GM12878 (cell line): ENCODE measurements around the gene CYP4F11. TPM values are rescaled to one million over a fixed set of nuclear protein-coding genes. Genes with fewer than 3 reads are reported as not detected.
"Not testable (repeated sequence)": the region's sequence is repeated elsewhere in the genome, so short reads cannot be mapped to it uniquely, and the experiment has no call there.

Experiments
- ATAC-seq: fragments of 200-7000 bp; cut with Tn5 transposase; 3 replicates; pipeline ENCODE4 v1.9.1; 2020; ENCODE audit warnings: mild to moderate bottlenecking, moderate library complexity
- BruUV-seq: library from RNA; stranded (reverse); fragments of 400-500 nt; replicated peaks from 2 replicates; lab custom pipeline; 2021; lab: Mats Ljungman, UMichigan
- CTCF ChIA-PET: fragments of 300-600 bp; sonication (Branson Sonifier 250); formaldehyde crosslinking; extraction: SDS; loops from one replicate; lab custom pipeline; 2021; ENCODE audit warnings: inconsistent platforms; lab: Yijun Ruan, JAX
- POLR2A ChIA-PET: fragments of 350-600 bp; formaldehyde crosslinking; extraction: SDS; loops from one replicate; lab custom pipeline; 2021; ENCODE audit warnings: inconsistent platforms; lab: Charles Lee
- RAD21 ChIA-PET: fragments of 300-600 bp; sonication (Branson Sonifier 250); formaldehyde crosslinking; loops from one replicate; lab custom pipeline; 2023; ENCODE audit warnings: antibody characterized with exemption; ENCODE audit not compliant: unreplicated experiment; lab: Charles Lee
- SMC1A ChIA-PET: fragments of 300-600 bp; sonication (Branson Sonifier 250); formaldehyde crosslinking; loops from one replicate; lab custom pipeline; 2023; ENCODE audit not compliant: unreplicated experiment, uncharacterized antibody; lab: Charles Lee
- DNase-seq: peaks from one replicate; pipeline ENCODE4 v3.0.0-alpha.2; 2011; ENCODE audit warnings: low read depth, low spot score
- FAIRE-seq: peaks from 3 replicates; lab custom pipeline; 2011; peaks lifted over from hg19 to GRCh38; lab: Jason Lieb, UNC
- H2AFZ ChIP-seq: 2 replicates; pipeline ENCODE4 v1.6.0; 2011; ENCODE audit warnings: low read depth, low read length, control low read depth; ENCODE audit not compliant: control insufficient read depth
- H3K27ac ChIP-seq: 2 replicates; pipeline ENCODE4 v1.5.1; 2011; ENCODE audit warnings: control low read depth; ENCODE audit not compliant: control insufficient read depth, insufficient read depth
- H3K27me3 ChIP-seq, 2 experiments: replicated peaks in 1 of 2; 2 replicates each; pipeline versions ENCODE4 v1.6.0 to v1.6.1; 2011; ENCODE audit warnings: low read length in 1 of 2; ENCODE audit not compliant: control insufficient read depth in 2 of 2, insufficient read depth in 2 of 2
- H3K36me3 ChIP-seq, 2 experiments: 2 replicates each; pipeline ENCODE4 v1.5.1; 2011; ENCODE audit warnings: low read length in 1 of 2; ENCODE audit not compliant: control insufficient read depth in 2 of 2, insufficient read depth in 2 of 2
- H3K4me1 ChIP-seq: 2 replicates; pipeline ENCODE4 v1.6.1; 2011; ENCODE audit warnings: mild to moderate bottlenecking, low read length, moderate library complexity, mixed read lengths; ENCODE audit not compliant: control insufficient read depth, insufficient read depth
- H3K4me2 ChIP-seq: 2 replicates; pipeline ENCODE4 v1.6.0; 2011; ENCODE audit warnings: control low read depth; ENCODE audit not compliant: control insufficient read depth, insufficient read depth
- H3K4me3 ChIP-seq: fragments of 200-600 bp; sonication (generic); 2 replicates; pipeline ENCODE4 v1.5.1; 2016
- H3K79me2 ChIP-seq: 2 replicates; pipeline ENCODE4 v1.6.0; 2011; ENCODE audit warnings: low read length; ENCODE audit not compliant: control insufficient read depth, insufficient read depth
- H3K9ac ChIP-seq: 2 replicates; pipeline ENCODE4 v1.8.0; 2011; ENCODE audit warnings: low read length, control low read depth, mixed read lengths; ENCODE audit not compliant: control insufficient read depth, insufficient read depth
- H3K9me3 ChIP-seq: replicated peaks from 3 replicates; pipeline ENCODE4 v1.5.1; 2011; ENCODE audit warnings: mild to moderate bottlenecking, low read length; ENCODE audit not compliant: control insufficient read depth, insufficient read depth
- H4K20me1 ChIP-seq: 2 replicates; pipeline ENCODE4 v1.6.0; 2011; ENCODE audit not compliant: control insufficient read depth, insufficient read depth
- ASH2L ChIP-seq: fragments of 300-600, 200-600 bp; sonication (generic); IDR thresholded peaks from 2 replicates; pipeline ENCODE4 v1.6.1; 2017; ENCODE audit warnings: low read depth, mild to moderate bottlenecking, borderline replicate concordance
- CHD4 ChIP-seq: fragments of 200-600 bp; sonication (generic); IDR thresholded peaks from 2 replicates; pipeline ENCODE4 v1.6.1; 2016; ENCODE audit warnings: mild to moderate bottlenecking
- ETV6 ChIP-seq, 2 experiments: fragments of 450-650 bp in 1 of 2; IDR thresholded peaks in 1 of 2; conservative IDR thresholded peaks in 1 of 2; 2 replicates each; pipeline ENCODE4 v1.6.1; 2014; ENCODE audit warnings: antibody characterized with exemption in 1 of 2, borderline replicate concordance in 1 of 2, low read depth in 1 of 2, mild to moderate bottlenecking in 1 of 2, moderate library complexity in 1 of 2
- IRF4 ChIP-seq: IDR thresholded peaks from 2 replicates; pipeline ENCODE4 v1.6.1; 2011; ENCODE audit warnings: low read depth, low read length
- SMAD1 ChIP-seq: fragments of 450-650 bp; IDR thresholded peaks from 2 replicates; pipeline ENCODE4 v1.6.1; 2018; ENCODE audit warnings: mild to moderate bottlenecking, low read depth; ENCODE audit not compliant: partially characterized antibody
- ZSCAN29 ChIP-seq: fragments of 450-650 bp; IDR thresholded peaks from 2 replicates; pipeline ENCODE4 v1.6.1; 2017; ENCODE audit warnings: mild to moderate bottlenecking, moderate library complexity
- WGBS: methylation state at CpG from one replicate; pipeline ENCODE4 v1.1.6; 2016; ENCODE audit warnings: low lambda C conversion rate; ENCODE audit not compliant: insufficient replicate concordance, insufficient coverage; ENCODE audit errors: missing lambda C conversion rate; 5-methylcytosine and 5-hydroxymethylcytosine counted together
- in situ Hi-C: fragments of 300-500 bp; cut with MboI; formaldehyde crosslinking; loops from 9 replicates; pipeline ENCODE4 v1.14.3; 2018; ENCODE audit warnings: mixed read lengths
- intact Hi-C: fragments of 100-400 bp; cut with micrococcal nuclease; formaldehyde crosslinking; loops from one replicate; pipeline ENCODE4 v1.14.2; 2022; ENCODE audit not compliant: unreplicated experiment
- polyA plus RNA-seq, 11 experiments: library from polyadenylated mRNA; depleted of rRNA in 4 of 11; unstranded in 6 of 11; stranded (reverse) in 5 of 11; fragments of >200 nt; fragmentation: Nextera tagmentation in 4 of 11; fragmentation: Illumina TruSeq in 1 of 11; extraction: Ambion mirVana in 4 of 11; extraction: Trizol in 1 of 11; gene quantifications; 1 replicate in 1 of 11; 2 replicates in 10 of 11; pipeline versions ENCODE4 v1.2.1 to v1.2.3, GENCODE V29; 2011 to 2016; ENCODE audit warnings: inconsistent platforms in 2 of 11, missing spikeins in 2 of 11, low read depth in 1 of 11
- total RNA-seq, 4 experiments: library from RNA; depleted of rRNA in 3 of 4; stranded (reverse); fragments of >200 nt in 3 of 4; fragmentation: Illumina TruSeq in 1 of 4; extraction: Trizol in 1 of 4; gene quantifications; 2 replicates each; pipeline versions ENCODE4 v1.2.1 to v1.2.3, GENCODE V29; 2013 to 2021
- TF ChIP-seq, protein P1 (sequence below): fragments of 150-350 bp; IDR thresholded peaks from 2 replicates; pipeline ENCODE4 v1.6.1; 2014; ENCODE audit warnings: mild to moderate bottlenecking, low read depth, low read length
- TF ChIP-seq, protein P2 (sequence below): fragments of 450-650 bp; conservative IDR thresholded peaks from 2 replicates; pipeline ENCODE4 v1.6.1; 2017; ENCODE audit warnings: mild to moderate bottlenecking, moderate library complexity

Gene CYP4F11
- total and polyA plus RNA-seq, 10 of the 15 experiments (the other 5 are each of a cell fraction or from before 2014, with no cell fraction given): not detected

- DNase-seq (no peak), ATAC-seq (no peak), FAIRE-seq (no peak)
- no peak for TF ChIP-seq CHD4
- TF ChIP-seq, protein P1, sequence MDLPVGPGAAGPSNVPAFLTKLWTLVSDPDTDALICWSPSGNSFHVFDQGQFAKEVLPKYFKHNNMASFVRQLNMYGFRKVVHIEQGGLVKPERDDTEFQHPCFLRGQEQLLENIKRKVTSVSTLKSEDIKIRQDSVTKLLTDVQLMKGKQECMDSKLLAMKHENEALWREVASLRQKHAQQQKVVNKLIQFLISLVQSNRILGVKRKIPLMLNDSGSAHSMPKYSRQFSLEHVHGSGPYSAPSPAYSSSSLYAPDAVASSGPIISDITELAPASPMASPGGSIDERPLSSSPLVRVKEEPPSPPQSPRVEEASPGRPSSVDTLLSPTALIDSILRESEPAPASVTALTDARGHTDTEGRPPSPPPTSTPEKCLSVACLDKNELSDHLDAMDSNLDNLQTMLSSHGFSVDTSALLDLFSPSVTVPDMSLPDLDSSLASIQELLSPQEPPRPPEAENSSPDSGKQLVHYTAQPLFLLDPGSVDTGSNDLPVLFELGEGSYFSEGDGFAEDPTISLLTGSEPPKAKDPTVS: no peak
- no peak for TF ChIP-seq SMAD1
- no peak for TF ChIP-seq ZSCAN29
- TF ChIP-seq ETV6 (conservative IDR thresholded peaks at IDR 0.05 in 1 of 2, IDR thresholded peaks at IDR 0.05 in 1 of 2; ENCODE audit: borderline replicate concordance in 1 of 2, low read depth in 1 of 2): no peak
- no peak for TF ChIP-seq IRF4
- TF ChIP-seq, protein P2, sequence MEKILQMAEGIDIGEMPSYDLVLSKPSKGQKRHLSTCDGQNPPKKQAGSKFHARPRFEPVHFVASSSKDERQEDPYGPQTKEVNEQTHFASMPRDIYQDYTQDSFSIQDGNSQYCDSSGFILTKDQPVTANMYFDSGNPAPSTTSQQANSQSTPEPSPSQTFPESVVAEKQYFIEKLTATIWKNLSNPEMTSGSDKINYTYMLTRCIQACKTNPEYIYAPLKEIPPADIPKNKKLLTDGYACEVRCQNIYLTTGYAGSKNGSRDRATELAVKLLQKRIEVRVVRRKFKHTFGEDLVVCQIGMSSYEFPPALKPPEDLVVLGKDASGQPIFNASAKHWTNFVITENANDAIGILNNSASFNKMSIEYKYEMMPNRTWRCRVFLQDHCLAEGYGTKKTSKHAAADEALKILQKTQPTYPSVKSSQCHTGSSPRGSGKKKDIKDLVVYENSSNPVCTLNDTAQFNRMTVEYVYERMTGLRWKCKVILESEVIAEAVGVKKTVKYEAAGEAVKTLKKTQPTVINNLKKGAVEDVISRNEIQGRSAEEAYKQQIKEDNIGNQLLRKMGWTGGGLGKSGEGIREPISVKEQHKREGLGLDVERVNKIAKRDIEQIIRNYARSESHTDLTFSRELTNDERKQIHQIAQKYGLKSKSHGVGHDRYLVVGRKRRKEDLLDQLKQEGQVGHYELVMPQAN: no peak
- no peak for TF ChIP-seq ASH2L
- POLR2A ChIA-PET: no interaction called here
- Histone ChIP-seq H3K27ac (no peak overlapping the region), H3K9me3 (no peaks in the 10 kb centered on the region), H3K9ac (no peak overlapping the region), H2AFZ (no peak overlapping the region), H3K79me2 (no peaks in the 10 kb centered on the region), H3K4me1 (no peaks in the 10 kb centered on the region), H3K4me2 (no peak overlapping the region), H3K36me3 (no peaks in the 10 kb centered on the region), H3K27me3 (no peaks in the 10 kb centered on the region), H4K20me1 (no peaks in the 10 kb centered on the region), H3K4me3 (no peak overlapping the region)
- CTCF ChIA-PET: no interaction called here
- WGBS: 3% methylated on average over 4 of the region's 4 CpGs
- in situ Hi-C loops (no loop called here), intact Hi-C loops (no loop called here)
- BruUV-seq: no TSS peak
- RAD21 ChIA-PET: no interaction called here
- SMC1A ChIA-PET: no interaction called here
Measured at GRCh38 chr19:15874821-15875474, 59.4 kb downstream of the CYP4F11 start.

DNA sequence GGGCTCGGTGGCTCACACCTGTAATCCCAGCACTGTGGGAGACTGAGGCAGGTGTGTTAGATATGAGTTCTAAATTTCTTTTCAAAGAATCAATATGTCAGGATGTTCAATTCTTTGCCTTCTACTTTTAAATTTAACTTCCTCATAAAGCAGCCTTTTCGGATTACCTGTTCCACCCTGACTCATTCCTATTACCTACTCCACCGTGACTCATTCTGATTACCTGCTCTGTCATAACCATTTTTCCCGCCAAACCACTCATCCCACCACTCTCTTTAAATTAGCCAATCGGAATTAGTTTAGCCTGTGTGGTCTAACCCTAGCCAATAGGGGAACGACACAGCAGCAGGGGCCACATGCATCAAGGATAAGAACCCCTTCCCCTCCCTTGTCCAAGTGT, 60.6 kb downstream of the CYP4F11 start:
- H2AFZ ChIP-seq, H3K27me3 ChIP-seq, DNase-seq, H3K79me2 ChIP-seq, H3K4me2 ChIP-seq, CTCF ChIA-PET, H3K4me1 ChIP-seq, H3K36me3 ChIP-seq, H4K20me1 ChIP-seq, ATAC-seq, H3K4me3 ChIP-seq, RAD21 ChIA-PET, FAIRE-seq, H3K9me3 ChIP-seq, BruUV-seq, H3K27ac ChIP-seq, SMC1A ChIA-PET, intact Hi-C loops, in situ Hi-C loops, H3K9ac ChIP-seq: not testable (repeated sequence)
- 44% methylated on average over 6 of the region's 6 CpGs for WGBS
- POLR2A ChIA-PET: interaction anchor here (0.6 kb wide), 1 partner anchor 111 kb away, joined by 4 read pairs; no protein-coding TSS in a partner anchor
